OCI-LY7 (cell line): ENCODE data around the gene FMN1.

Source experiments
- EZH2phosphoT487 ChIP-seq: fragments of 200-600 bp; sonication (generic); IDR thresholded peaks from 2 replicates; pipeline ENCODE4 v1.6.1; 2018; ENCODE audit warnings: low read depth, borderline replicate concordance, mild to moderate bottlenecking, mixed run types, antibody characterized with exemption, low read length, moderate library complexity, mixed read lengths
- TF ChIP-seq, protein P1 (sequence below): fragments of 200-600 bp; sonication (generic); conservative IDR thresholded peaks from 2 replicates; pipeline ENCODE4 v1.5.1; 2014; ENCODE audit warnings: mild to moderate bottlenecking, antibody characterized with exemption, low read length, moderate library complexity, mixed read lengths

DNA sequence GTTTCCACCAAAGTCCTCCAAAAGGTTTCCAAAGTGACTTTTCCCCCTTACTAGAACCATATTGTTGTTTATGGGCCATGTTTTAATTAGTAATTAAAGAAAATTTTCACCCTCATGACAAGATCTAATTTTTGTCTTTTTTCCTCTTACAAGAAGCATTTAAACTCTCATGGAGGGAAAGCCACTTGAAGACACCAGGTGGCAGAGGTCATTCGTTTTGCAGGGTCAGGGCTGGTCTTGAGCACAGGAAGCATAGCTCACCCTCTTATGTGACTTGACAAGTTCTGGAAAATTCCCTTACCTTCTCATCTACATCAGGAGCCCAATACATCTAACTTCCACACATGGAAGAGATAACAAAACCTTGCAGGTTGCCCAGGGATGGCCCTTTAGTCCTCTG lies 313.0 kb downstream of the FMN1 start:
- TF ChIP-seq, protein P1, sequence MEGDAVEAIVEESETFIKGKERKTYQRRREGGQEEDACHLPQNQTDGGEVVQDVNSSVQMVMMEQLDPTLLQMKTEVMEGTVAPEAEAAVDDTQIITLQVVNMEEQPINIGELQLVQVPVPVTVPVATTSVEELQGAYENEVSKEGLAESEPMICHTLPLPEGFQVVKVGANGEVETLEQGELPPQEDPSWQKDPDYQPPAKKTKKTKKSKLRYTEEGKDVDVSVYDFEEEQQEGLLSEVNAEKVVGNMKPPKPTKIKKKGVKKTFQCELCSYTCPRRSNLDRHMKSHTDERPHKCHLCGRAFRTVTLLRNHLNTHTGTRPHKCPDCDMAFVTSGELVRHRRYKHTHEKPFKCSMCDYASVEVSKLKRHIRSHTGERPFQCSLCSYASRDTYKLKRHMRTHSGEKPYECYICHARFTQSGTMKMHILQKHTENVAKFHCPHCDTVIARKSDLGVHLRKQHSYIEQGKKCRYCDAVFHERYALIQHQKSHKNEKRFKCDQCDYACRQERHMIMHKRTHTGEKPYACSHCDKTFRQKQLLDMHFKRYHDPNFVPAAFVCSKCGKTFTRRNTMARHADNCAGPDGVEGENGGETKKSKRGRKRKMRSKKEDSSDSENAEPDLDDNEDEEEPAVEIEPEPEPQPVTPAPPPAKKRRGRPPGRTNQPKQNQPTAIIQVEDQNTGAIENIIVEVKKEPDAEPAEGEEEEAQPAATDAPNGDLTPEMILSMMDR, result peak; percentile 56
- TF ChIP-seq EZH2phosphoT487, result no peak
